ENCODE results near the gene FAM222B. TPM values are rescaled to one million over a fixed set of nuclear protein-coding genes. Genes with fewer than 3 reads are reported as not detected.

The FAM222B gene
- total and polyA plus RNA-seq, 9 of the 15 experiments (the other 6 are each of a cell fraction or from before 2014, with no cell fraction given) = 4.0 to 34.6 (median 7.5) TPM

DNA sequence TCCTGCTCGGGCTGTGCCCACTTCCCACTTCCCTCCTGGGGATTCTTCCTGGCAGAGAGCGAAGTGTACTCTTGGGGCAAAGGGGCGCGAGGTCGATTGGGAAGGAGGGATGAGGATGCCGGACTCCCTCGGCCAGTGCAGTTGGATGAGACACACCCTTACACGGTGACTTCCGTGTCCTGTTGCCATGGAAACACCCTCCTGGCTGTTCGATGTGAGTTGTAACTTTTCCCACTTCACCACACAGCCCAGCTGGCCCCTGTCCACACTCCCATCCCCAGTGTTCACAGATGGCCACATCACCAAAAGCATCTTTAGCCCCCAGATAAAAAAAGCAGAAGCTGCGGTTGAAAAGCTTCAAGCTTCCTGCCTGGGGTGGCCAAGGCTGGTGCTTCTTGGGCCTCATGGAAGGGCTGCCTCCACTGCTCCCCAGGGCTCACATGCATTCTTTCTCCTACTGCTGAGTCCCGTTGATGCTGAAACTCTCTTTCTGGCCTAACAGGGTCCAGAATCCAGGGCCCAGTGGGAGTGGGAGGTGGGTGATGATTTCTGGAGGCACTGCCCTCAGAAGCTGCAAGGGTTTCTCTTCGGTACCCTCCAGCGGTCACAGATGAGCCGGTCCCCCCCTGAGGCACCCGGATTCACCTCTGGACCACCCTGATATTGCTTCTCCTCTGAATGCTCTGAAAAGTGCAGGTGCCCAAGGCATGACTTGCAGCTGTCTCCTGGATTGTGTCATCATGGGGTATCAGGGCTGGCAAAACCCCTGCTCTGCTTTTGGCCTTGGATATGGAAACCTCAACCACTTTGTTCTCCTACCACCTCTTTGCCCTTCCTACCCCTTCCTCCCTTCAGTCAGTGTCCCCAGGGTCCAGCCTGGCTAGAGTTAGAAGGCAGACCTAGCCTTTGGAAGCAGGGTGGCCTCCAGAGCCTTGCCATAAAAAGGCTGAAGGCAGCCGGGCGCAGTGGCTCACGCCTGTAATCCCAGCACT lies 100.9 kb downstream of the FAM222B start (continued):
- TF ChIP-seq, protein P1, sequence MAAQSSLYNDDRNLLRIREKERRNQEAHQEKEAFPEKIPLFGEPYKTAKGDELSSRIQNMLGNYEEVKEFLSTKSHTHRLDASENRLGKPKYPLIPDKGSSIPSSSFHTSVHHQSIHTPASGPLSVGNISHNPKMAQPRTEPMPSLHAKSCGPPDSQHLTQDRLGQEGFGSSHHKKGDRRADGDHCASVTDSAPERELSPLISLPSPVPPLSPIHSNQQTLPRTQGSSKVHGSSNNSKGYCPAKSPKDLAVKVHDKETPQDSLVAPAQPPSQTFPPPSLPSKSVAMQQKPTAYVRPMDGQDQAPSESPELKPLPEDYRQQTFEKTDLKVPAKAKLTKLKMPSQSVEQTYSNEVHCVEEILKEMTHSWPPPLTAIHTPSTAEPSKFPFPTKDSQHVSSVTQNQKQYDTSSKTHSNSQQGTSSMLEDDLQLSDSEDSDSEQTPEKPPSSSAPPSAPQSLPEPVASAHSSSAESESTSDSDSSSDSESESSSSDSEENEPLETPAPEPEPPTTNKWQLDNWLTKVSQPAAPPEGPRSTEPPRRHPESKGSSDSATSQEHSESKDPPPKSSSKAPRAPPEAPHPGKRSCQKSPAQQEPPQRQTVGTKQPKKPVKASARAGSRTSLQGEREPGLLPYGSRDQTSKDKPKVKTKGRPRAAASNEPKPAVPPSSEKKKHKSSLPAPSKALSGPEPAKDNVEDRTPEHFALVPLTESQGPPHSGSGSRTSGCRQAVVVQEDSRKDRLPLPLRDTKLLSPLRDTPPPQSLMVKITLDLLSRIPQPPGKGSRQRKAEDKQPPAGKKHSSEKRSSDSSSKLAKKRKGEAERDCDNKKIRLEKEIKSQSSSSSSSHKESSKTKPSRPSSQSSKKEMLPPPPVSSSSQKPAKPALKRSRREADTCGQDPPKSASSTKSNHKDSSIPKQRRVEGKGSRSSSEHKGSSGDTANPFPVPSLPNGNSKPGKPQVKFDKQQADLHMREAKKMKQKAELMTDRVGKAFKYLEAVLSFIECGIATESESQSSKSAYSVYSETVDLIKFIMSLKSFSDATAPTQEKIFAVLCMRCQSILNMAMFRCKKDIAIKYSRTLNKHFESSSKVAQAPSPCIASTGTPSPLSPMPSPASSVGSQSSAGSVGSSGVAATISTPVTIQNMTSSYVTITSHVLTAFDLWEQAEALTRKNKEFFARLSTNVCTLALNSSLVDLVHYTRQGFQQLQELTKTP (IDR thresholded peaks at IDR 0.05; ENCODE audit: low read depth in 1 of 2, partially characterized antibody in 2 of 2) = no peak
- peak; percentile 64; the same call in 1 of the 2 replicates for TF ChIP-seq SMAD4 (CRISPR knock-in tag; conservative IDR thresholded peaks at IDR 0.05)
- TF ChIP-seq, protein P2, sequence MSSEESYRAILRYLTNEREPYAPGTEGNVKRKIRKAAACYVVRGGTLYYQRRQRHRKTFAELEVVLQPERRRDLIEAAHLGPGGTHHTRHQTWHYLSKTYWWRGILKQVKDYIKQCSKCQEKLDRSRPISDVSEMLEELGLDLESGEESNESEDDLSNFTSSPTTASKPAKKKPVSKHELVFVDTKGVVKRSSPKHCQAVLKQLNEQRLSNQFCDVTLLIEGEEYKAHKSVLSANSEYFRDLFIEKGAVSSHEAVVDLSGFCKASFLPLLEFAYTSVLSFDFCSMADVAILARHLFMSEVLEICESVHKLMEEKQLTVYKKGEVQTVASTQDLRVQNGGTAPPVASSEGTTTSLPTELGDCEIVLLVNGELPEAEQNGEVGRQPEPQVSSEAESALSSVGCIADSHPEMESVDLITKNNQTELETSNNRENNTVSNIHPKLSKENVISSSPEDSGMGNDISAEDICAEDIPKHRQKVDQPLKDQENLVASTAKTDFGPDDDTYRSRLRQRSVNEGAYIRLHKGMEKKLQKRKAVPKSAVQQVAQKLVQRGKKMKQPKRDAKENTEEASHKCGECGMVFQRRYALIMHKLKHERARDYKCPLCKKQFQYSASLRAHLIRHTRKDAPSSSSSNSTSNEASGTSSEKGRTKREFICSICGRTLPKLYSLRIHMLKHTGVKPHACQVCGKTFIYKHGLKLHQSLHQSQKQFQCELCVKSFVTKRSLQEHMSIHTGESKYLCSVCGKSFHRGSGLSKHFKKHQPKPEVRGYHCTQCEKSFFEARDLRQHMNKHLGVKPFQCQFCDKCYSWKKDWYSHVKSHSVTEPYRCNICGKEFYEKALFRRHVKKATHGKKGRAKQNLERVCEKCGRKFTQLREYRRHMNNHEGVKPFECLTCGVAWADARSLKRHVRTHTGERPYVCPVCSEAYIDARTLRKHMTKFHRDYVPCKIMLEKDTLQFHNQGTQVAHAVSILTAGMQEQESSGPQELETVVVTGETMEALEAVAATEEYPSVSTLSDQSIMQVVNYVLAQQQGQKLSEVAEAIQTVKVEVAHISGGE (CRISPR knock-in tag; IDR thresholded peaks at IDR 0.05) = 0 out of 6 replicates have a peak, but pooled peaks of 1 of the 3 experiments have one; percentile 58
- TF ChIP-seq ZNF766 (CRISPR knock-in tag; conservative IDR thresholded peaks at IDR 0.05) = peak; percentile 89
- TF ChIP-seq RBBP5 (IDR thresholded peaks at IDR 0.05; ENCODE audit: borderline replicate concordance, insufficient read depth, low read length, poor library complexity, severe bottlenecking) = peak; percentile 61
- peak; percentile 45; the same call in 1 of the 2 replicates for TF ChIP-seq ZNF197 (CRISPR knock-in tag; IDR thresholded peaks at IDR 0.05; ENCODE audit: low read depth)
- no peak for TF ChIP-seq PHF21A (IDR thresholded peaks at IDR 0.05; ENCODE audit: borderline replicate concordance, low read depth)
- peak; percentile 85; the same call in 1 of the 2 replicates for TF ChIP-seq ESRRA (IDR thresholded peaks at IDR 0.05; ENCODE audit: borderline replicate concordance, low read depth)
- no peak for TF ChIP-seq NFE2L1 (tag; IDR thresholded peaks at IDR 0.05; ENCODE audit: borderline replicate concordance, low read depth)
- peak; percentile 90 for TF ChIP-seq TEAD4 (IDR thresholded peaks at IDR 0.05; ENCODE audit: low read length)
- no peak for TF ChIP-seq TEAD4 (CRISPR knock-in tag; IDR thresholded peaks at IDR 0.05; ENCODE audit: borderline replicate concordance)
- TF ChIP-seq, protein P3, sequence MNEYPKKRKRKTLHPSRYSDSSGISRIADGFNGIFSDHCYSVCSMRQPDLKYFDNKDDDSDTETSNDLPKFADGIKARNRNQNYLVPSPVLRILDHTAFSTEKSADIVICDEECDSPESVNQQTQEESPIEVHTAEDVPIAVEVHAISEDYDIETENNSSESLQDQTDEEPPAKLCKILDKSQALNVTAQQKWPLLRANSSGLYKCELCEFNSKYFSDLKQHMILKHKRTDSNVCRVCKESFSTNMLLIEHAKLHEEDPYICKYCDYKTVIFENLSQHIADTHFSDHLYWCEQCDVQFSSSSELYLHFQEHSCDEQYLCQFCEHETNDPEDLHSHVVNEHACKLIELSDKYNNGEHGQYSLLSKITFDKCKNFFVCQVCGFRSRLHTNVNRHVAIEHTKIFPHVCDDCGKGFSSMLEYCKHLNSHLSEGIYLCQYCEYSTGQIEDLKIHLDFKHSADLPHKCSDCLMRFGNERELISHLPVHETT (CRISPR knock-in tag; conservative IDR thresholded peaks at IDR 0.05 in 1 of 2, IDR thresholded peaks at IDR 0.05 in 1 of 2) = peak in 1 of 2 experiments; percentile 73; a peak in 1 of 4 replicates
- no peak for TF ChIP-seq CBX1 (IDR thresholded peaks at IDR 0.05; ENCODE audit: low read depth)

Measured in K562 (cell line).